ENCODE measurements around the gene GTPBP2. TPM values are rescaled to one million over a fixed set of nuclear protein-coding genes. Genes with fewer than 3 reads are reported as not detected.

GTPBP2 gene
- total and polyA plus RNA-seq, 10 of the 15 experiments (the other 5 are each of a cell fraction or from before 2014, with no cell fraction given): 5.9 to 63.4 (median 39.8) TPM

GRCh38 chr6:43677759-43678158 lies 48.7 kb upstream of the GTPBP2 start:
- Histone ChIP-seq H2AFZ (ENCODE audit: control insufficient read depth, low read depth, low read length) (no peak overlapping the region), H3K9ac (ENCODE audit: control insufficient read depth, insufficient read depth, low read length) (no peak overlapping the region), H3K9me3 (replicated peaks; ENCODE audit: control insufficient read depth, insufficient read depth, low read length) (no peaks in the 10 kb centered on the region), H3K27ac (ENCODE audit: control insufficient read depth, insufficient read depth) (no peak overlapping the region), H3K79me2 (ENCODE audit: control insufficient read depth, insufficient read depth, low read length) (peaks cover 13% of the 10 kb centered on the region), H3K4me2 (ENCODE audit: control insufficient read depth, insufficient read depth) (no peak overlapping the region), H3K4me3 (no peak overlapping the region), H3K36me3 (ENCODE audit: control insufficient read depth in 2 of 2, insufficient read depth in 2 of 2, low read length in 1 of 2) (peaks cover 26 to 36% of the 10 kb centered on the region in 2 experiments), H4K20me1 (ENCODE audit: control insufficient read depth, insufficient read depth) (no peaks in the 10 kb centered on the region), H3K4me1 (ENCODE audit: control insufficient read depth, insufficient read depth, low read length) (no peaks in the 10 kb centered on the region), H3K27me3 (replicated peaks in 1 of 2; ENCODE audit: control insufficient read depth in 2 of 2, insufficient read depth in 2 of 2, low read length in 1 of 2) (no peaks in the 10 kb centered on the region)
- no TSS peak for BruUV-seq (replicated peaks)
- 96% methylated on average over 7 of the region's 7 CpGs for WGBS (ENCODE audit: insufficient coverage, insufficient replicate concordance, low lambda C conversion rate, missing lambda C conversion rate)
- intact Hi-C loops (cut with micrococcal nuclease; ENCODE audit: unreplicated experiment): no loop called here
- no peak for DNase-seq (ENCODE audit: low read depth, low spot score)
- ChIA-PET CTCF (interaction anchor here (1.0 to 3.0 kb wide), 5 partner anchors 8 to 91 kb away, joined by 3 to 18 read pairs (median 3); no protein-coding TSS in a partner anchor), SMC1A (ENCODE audit: uncharacterized antibody, unreplicated experiment) (interaction anchor here (0.8 to 1.8 kb wide), 3 partner anchors 11 to 47 kb away, joined by 3 to 5 read pairs (median 3); no protein-coding TSS in a partner anchor), POLR2A (no interaction called here), RAD21 (ENCODE audit: unreplicated experiment) (interaction anchor here (0.9 kb wide), 1 partner anchor 10 kb away, joined by 4 read pairs; the partner anchor contains the start of gene MRPS18A)
- no peak for ATAC-seq
- in situ Hi-C loops (cut with MboI): no loop called here
- no peak for FAIRE-seq
- TF ChIP-seq USF1 (IDR thresholded peaks at IDR 0.05; ENCODE audit: borderline replicate concordance, extremely low read length, insufficient read depth, low read depth, low read length) (no peak), ZBTB40 (IDR thresholded peaks at IDR 0.05; ENCODE audit: borderline replicate concordance) (no peak), ATF7 (IDR thresholded peaks at IDR 0.05; ENCODE audit: low read depth) (no peak), MYB (IDR thresholded peaks at IDR 0.05; ENCODE audit: borderline replicate concordance, low read depth, low read length) (no peak), IRF4 (IDR thresholded peaks at IDR 0.05; ENCODE audit: low read depth, low read length) (no peak), USF2 (IDR thresholded peaks at IDR 0.05; ENCODE audit: borderline replicate concordance, low read depth, low read length) (no peak), HDGF (IDR thresholded peaks at IDR 0.05) (no peak), TCF7 (IDR thresholded peaks at IDR 0.05; ENCODE audit: borderline replicate concordance) (no peak), SP1 (IDR thresholded peaks at IDR 0.05; ENCODE audit: low read depth, low read length) (no peak), SIN3A (IDR thresholded peaks at IDR 0.05; ENCODE audit: low read depth, low read length) (no peak), ASH2L (IDR thresholded peaks at IDR 0.05; ENCODE audit: borderline replicate concordance, low read depth) (no peak), NBN (IDR thresholded peaks at IDR 0.05) (no peak), DPF2 (IDR thresholded peaks at IDR 0.05) (no peak), BACH1 (IDR thresholded peaks at IDR 0.05; ENCODE audit: borderline replicate concordance) (no peak), SMARCA5 (IDR thresholded peaks at IDR 0.05) (no peak), SREBF2 (IDR thresholded peaks at IDR 0.05; ENCODE audit: low read length) (no peak)
- TF ChIP-seq, protein P1, sequence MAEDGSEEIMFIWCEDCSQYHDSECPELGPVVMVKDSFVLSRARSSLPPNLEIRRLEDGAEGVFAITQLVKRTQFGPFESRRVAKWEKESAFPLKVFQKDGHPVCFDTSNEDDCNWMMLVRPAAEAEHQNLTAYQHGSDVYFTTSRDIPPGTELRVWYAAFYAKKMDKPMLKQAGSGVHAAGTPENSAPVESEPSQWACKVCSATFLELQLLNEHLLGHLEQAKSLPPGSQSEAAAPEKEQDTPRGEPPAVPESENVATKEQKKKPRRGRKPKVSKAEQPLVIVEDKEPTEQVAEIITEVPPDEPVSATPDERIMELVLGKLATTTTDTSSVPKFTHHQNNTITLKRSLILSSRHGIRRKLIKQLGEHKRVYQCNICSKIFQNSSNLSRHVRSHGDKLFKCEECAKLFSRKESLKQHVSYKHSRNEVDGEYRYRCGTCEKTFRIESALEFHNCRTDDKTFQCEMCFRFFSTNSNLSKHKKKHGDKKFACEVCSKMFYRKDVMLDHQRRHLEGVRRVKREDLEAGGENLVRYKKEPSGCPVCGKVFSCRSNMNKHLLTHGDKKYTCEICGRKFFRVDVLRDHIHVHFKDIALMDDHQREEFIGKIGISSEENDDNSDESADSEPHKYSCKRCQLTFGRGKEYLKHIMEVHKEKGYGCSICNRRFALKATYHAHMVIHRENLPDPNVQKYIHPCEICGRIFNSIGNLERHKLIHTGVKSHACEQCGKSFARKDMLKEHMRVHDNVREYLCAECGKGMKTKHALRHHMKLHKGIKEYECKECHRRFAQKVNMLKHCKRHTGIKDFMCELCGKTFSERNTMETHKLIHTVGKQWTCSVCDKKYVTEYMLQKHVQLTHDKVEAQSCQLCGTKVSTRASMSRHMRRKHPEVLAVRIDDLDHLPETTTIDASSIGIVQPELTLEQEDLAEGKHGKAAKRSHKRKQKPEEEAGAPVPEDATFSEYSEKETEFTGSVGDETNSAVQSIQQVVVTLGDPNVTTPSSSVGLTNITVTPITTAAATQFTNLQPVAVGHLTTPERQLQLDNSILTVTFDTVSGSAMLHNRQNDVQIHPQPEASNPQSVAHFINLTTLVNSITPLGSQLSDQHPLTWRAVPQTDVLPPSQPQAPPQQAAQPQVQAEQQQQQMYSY (CRISPR knock-in tag; IDR thresholded peaks at IDR 0.05): no peak

Measured in GM12878 (cell line).